ENCODE results near the gene HRAS.
A peak's percentile ranks its signal among the peaks of the same experiment; 100 is the strongest.

The HRAS gene

DNA sequence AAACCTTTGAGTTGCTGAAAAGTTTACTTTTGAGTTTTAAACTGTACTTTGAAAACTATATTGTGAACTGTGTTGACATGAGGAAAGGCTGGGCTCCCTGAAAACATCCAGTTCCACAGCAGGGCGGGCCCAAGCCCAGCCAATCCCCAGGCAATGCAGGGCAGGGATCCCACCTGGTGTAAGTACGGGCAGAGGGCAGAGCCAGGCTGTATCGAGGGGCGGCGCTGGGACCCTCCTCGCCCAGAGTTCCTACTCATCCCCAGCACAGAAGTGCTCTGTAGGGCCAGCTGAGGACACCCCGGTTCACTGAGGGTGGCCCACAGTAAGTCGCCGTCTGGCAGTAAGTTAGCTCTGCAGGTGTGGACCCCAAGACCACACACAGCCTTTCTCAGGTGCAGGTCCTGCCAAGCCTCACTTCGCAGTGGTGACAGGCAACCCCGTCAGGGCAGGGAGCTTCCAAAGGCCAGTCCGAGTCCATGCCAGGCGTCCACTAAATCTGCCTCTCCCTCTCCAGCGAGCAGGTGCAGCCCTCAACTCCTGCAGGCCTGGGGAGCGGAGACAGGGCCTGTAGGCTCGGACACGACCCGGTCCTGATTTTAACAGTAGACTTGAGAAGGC is 31.7 kb upstream of the HRAS start:
- DNase-seq, result no peak

DNA sequence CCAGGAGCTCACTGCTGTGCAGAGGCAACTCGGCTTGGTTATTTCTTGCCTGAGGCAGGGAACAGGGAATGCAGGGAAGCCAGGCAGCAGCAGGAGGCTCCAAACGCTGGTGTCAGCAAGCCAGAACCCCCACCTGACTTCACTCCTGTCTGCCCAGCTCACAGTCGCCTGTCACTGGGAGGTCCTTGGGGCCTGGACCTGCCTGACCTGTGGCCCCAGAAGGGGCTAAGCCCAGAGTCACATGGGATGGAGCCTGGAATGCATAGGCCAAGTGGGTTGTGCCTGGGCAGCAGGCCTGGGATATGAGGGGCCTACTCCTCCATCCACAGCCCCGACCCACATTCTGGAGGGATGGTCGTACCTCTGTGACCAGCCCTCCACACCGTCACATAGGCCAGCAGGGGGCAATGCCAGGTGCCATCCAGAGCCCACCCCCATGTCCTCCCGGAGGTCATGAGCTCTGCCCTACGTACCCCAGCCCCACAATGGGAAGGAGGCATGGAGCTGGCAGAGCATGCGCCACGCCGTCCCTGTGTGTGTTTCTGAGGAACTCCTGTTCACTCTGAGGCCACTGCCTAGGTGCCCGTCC is 30.6 kb upstream of the HRAS start:
- DNase-seq, result no peak

DNA sequence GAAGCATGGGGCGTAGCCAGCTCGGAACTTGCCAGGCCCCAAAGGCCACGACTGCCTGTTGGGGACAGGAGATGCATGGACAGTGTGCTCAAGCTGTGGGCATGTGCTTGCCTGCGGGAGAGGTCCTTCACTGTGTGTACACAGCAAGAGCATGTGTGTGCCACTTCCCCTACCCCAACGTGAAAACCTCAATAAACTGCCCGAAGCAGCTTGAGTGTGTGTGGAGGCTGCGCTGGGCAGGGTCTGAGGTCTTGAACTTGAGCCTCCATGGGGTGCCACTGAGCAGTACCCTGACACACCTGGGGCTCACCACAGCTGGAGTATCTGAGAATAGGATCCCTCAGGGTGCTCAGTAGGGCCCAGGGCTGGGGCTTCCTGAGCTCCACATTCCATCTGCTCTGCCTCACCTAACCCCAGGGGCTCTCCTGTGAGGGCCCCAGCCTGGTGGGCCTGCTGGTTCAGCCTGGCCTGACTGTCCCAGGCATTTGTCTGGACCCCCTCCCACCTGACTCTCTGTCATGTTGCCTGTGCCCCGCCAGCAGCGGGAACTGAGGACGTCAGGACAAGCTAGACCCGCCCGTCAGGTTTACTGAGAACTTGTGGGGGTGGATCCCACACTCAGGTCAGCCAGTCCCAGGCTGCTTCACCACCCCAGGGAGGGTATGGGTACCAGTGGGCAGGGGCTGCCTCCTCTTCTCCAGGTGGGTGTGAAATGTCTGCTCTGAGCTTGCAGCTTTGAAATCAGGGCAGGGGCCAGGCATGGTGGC is 28.6 kb upstream of the HRAS start:
- DNase-seq, result no peak

DNA sequence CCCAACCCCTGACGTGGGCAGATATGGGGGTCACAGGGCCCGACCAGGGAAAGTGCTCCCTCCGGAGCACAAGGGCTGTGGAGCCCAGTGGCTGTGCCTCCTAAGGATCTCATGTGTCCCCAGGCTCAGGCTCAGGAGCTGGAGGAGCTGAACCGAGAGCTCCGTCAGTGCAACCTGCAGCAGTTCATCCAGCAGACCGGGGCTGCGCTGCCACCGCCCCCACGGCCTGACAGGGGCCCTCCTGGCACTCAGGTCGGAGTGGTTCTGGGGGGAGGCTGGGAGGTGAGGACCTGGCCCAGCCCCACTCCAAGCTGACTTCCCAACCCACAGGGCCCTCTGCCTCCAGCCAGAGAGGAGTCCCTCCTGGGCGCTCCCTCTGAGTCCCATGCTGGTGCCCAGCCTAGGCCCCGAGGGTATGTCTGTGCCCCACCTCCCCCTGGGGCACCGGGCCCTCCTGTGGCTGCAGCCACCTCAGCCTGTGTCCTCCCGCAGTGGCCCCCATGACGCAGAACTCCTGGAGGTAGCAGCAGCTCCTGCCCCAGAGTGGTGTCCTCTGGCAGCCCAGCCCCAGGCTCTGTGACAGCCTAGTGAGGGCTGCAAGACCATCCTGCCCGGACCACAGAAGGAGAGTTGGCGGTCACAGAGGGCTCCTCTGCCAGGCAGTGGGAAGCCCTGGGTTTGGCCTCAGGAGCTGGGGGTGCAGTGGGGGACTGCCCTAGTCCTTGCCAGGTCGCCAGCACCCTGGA is 27.9 kb upstream of the HRAS start:
- no peak for DNase-seq

DNA sequence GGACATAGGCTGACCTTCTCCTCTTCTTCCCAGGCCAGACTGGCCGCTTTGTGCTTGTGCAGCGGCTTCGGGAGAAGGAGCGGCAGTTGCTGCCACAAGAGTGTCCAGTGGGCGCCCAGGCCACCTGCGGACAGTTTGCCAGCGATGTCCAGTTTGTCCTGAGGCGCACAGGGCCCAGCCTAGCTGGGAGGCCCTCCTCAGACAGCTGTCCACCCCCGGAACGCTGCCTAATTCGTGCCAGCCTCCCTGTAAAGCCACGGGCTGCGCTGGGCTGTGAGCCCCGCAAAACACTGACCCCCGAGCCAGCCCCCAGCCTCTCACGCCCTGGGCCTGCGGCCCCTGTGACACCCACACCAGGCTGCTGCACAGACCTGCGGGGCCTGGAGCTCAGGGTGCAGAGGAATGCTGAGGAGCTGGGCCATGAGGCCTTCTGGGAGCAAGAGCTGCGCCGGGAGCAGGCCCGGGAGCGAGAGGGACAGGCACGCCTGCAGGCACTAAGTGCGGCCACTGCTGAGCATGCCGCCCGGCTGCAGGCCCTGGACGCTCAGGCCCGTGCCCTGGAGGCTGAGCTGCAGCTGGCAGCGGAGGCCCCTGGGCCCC is 26.8 kb upstream of the HRAS start:
- DNase-seq, result no peak

DNA sequence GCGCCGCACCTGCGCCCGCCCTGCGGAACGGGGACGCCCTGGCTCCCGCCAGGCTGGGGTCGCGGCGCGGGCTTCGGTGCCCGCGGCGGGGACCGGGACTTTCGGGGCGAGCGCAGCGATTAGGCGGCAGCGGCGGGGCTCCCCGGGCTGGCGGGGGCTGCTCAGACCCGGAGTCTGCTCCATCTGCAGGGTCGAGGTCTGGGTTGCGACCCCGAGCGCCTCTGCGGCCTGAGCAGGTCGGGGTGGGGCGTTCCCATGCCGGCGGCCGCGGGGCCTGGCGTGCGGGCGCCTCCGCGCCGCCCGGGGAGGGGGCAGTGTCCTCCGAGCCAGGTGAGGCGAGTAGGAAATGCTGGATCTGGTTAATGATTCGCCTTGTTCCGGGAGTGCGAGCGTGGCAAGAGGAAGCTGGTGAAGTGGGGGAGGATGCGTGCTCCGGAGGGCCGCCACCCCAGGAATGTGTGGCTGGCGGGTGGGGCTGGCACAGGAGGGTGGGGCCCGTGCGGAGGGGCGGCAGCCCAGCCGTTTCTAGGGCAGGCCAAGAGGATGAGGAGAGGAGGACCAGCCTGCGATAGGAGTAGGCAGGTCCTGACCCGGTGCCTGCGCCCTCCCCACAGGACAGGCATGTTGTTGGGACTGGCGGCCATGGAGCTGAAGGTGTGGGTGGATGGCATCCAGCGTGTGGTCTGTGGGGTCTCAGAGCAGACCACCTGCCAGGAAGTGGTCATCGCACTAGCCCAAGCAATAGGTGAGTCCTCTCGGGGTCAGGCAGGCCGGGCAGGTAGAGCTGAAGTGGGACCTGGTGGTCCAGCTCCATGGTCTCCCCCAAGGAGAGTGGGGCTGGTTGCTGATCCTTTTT is 26.0 kb upstream of the HRAS start:
- no peak for DNase-seq

DNA sequence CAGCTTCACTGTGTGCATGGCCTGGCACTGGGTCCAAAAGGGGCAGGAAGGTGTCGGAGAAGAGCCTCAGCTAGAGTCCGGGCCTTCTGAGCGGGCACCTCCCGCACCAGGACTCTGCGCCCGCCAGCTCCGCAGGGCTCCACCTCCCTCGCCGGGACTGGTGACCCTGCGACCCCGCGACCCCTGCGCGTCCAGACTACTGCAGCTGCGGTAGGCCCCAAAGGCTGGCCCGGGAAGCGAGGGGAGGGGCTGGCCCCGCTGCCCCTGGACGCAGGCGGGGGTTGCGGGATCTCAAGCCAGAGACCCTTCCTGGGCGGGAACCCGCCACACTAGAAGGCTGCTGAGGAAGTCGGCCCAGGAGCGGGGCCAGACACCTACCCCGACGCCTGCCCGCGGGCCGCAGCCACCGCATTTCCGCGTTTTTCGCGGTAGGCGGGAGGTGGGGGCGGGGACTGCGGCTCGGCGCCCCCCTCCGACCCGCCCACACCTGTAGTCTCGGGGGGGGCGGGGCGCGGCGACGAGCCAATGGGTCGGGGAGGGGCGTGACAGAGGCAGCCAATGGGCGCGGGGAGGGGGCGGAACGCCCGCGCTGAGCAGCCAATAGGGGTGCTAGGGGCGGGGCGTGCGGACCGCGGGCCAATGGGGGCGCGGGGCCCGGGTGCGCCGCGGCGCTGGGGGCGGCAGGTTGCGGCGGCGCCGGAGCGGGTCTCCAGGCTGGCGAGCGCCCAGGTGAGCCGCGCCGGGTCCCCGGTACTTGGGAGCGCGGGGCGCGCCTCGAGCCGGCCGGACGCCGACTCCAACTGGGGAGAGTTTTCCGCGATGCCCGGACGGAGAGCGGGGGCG is 25.1 kb upstream of the HRAS start, which contains the start of the genes LMNTD2 and RASSF7:
LMNTD2 (minus strand) TSS at position 434 of the 843 bp plus-strand sequence; CDS start at position 412, 22 bp downstream.
RASSF7 (plus strand) TSS at position 666 of the 843 bp plus-strand sequence. CDS start 799 bp downstream, outside the sequence.
- peak; percentile 93 for DNase-seq

DNA sequence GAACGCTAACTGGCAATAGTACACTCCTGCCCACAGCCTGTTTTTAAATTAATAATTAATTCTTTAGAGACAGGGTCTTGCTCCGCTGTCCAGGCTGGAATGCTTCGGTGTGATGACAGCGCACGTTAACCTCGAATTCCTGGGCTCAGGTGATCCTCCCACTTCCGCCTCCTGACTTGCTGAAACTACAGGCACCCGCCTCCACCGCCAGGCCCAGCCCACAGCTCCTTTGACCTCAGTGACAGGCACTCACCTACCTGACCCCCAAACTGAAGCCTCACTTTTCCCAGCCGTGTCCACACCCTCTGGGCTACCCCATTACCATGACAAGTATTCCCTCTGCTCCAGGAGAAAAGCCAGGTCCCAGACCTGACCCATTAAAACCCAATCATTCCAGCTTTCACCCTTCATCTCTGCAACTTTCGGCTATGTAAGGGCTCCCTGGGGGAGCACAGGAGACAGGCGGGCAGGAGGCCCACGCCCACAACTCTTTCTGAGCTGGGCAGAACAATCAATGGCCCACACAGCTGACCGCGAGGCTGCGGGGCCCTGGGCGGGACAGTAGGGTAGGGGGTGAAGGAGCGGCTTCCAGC is 24.4 kb upstream of the HRAS start:
- DNase-seq, result no peak

DNA sequence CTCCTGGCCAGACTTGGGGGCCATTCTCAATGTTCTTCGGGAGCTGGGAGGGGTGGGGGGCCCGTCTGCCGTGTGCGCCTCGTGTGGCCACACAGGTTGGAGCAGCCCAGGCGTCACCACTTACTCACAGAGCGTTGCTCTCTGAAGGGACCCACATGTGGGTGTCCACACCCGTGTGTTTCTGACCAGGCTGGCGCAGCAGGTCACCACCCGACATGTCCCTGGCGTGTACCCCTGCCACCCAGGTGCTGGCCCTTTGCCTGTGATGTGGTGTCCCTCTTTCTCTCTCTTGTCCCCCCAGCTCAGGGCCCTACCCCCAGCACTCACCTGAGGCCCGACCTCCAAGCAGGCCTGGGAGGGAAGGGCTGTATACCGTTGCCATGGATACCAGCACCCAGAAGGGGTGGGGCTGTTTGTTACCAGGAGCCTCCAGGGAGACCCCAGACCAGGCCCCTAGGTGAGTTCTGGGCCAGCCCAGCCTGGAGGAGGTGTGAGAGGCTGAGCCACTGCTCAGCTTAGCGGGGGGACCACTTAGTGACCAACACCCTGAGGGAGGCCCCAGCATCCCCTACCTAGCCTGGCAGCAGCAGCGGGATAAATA is 23.7 kb upstream of the HRAS start:
- DNase-seq, result no peak

DNA sequence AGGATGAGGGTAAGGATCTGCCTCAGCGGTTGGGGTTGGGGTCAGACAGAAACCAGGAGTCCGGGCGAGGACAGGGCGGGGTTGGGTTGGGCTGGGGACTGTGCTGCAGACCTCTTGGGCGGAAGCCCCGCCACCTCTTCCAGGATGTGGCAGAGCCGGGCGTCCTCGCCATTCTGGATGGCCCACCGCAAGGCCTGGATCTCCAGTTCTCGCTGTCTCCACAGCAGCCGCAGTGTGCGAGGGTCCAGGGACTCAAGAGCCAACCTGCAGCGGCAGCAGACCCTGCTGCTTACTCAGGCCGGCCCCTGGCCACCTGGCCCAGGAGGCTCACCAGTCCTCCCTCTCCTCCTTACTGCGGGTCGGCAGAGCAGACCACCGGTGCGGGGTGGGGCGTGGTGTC is 23.1 kb upstream of the HRAS start:
- DNase-seq, result no peak

DNA sequence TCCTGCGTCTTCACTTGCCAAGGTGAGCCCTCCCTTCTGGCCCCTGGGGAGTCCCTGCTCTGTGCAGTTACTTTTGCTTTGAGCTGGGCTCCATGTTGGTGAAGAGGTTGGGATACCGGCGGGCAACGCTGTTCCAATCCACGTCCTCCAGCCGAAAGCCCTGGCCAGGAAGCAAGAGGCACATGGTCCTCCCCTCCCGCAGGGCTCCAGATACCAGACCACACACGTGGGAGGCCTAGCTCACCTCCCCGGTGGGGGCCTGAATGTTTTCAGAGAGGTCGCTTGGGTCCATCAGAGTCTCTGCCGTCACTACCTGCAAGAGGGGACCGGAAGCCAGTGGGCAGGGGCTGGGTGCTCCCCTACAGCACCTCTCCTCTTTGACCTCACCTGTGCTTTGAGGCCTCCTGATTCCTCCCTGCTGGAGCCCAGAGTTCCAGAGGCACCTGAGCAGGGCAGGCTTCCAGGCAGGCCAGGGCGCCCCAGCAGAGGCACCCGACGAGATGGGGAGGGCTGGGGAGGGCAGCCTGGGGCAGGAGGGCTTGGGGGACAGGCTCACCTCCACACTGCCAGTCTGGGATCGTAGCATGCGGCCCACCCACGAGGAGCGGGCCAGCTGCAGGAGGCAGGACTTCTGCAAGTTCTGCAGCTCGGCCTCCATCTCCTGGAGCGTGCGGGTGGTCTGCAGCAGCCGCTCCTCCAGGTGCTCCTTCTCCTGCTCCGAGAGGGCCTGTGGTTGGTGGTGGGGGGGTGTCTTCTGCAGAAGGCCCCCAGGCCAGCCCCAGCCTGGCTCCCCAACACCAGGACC is 22.2 kb upstream of the HRAS start:
- DNase-seq, result no peak

DNA sequence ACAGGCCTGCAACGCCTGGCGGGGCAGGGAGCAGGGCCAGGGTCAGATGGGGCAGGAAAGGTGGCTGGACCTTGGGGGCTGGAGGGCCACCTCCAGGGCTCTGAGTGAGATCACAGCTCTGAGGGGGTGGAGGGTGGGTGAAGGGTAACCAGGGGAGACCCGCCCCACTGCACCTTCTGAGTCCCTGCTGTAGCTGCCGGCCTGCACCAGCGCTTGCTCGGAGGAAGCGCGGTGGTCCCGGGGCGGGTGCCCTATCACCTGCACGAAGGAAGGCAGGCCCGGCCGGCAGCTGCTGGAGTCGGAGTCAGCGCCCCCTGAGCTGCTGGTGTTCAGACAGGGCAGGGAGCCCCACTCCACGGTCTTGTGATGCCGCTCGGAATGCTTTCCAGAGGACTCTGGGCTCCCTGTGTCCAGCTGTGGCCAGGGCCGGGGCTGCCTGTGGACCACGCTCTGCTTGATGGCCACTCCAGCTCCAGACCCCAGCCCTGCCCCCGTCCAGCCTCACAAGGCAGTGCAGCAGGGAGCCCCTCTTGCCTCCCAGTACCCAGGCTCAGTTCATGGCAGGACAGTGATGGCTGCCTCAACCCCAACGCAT is 21.4 kb upstream of the HRAS start:
- no peak for DNase-seq

DNA sequence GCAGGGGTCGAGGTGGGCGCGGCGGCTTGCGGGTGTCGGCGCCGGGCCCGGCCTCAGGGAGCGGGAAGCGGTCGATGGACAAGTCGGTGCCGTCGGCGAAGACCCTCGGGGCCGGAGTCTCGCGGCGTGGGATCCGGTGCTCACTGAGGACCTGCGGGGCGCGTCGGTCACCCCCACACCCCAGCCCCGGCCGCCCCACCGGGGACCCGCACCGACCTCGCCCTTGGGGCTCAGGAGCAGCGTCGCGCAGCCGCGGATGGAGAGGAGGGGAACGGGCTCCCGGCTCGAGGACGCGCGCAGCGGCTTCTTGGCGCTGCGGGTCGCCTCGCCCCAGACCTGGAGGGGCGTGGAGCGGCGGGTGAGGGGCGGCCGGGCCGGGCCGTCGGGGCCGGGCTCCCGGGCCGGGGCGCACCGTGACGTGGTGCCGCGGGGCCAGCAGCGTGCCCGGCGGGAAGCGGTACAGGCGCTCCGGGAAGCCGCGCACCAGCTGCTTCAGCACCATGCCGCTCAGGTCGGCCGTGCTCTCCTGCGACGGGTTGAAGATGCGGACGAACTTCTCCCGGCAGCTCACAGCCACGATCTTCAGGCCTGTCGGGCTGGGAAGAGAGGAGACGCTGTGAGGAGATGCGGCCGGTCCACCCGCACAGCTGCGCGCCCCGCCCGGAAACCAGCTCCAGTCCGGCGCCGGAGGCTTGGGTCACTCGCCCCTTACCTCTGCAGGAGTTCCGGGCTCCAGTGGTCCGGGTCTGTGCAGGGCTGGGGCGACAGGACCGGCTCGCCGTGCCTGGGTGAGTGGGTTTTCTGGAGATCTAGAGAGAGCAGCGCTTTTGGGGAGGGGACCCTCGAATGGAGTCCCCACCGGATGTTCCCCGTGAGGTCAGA is 20.6 kb upstream of the HRAS start:
- no peak for DNase-seq

DNA sequence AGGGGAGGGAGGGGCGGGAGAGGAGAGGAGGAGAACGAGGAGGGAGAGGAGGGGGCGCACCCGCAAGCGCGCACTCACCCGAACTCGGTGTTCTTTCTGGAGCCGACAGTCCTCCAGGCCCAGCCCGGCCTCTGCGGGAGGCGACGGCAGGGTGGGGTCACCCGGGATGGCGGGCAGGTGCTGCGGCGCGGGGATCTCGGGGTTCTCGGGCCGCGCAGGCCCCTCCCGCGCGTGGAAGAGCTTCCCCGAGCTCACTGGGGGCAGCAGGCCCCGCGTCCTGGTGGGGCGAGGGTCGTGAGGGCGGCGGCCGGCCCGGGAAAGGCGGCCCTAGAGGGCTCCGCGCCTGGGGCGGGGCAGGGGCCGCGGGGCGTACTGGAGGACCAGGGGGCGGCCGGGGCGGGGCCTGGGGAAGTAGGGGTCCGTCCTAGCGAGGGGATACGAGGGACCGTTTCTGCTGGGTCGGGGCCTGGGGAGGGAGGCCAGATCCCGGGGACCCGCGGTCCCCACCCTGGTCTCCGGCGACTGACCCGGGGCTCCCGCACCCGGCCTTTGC is 19.9 kb upstream of the HRAS start:
- DNase-seq, result no peak

DNA sequence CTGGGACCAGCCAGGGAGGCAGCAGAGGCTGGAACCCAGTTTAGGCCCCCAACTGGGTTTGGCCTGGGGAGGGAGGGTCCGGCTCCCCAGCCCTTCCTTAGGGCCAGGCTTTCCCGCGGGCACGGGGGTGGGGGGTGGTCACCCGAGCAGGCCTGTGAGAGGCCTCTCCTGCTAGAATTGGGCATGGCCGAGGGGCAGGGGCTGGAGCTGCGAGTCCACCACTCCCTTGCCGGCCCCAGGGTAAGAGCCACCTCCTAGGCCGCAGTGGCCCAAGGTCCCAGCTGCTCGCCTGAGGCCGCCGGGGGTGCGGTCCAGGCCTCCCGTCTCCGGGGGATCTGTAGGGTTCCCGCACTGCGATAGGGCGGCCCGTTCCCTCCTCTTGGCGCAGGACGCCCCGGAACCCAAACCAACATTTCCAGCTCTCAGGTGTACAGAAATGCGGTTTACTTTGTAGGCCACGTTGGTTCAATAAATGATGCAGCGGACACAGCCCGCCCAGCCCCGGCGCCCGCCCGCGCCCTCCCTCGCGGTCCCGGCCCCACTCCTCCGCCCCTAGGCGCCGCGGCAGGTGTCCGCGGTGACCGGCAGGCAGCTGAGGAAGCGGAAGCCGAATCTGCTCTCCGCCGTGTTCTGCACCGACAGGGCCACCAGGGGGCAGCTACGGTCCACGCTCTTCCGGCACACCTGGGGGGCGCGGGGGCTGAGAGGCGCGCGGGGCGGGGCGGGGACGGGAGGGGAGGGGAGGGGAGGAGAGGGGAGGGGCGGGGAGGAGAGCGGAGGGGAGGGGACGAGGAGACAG is 19.3 kb upstream of the HRAS start:
- DNase-seq, result peak; percentile 76

DNA sequence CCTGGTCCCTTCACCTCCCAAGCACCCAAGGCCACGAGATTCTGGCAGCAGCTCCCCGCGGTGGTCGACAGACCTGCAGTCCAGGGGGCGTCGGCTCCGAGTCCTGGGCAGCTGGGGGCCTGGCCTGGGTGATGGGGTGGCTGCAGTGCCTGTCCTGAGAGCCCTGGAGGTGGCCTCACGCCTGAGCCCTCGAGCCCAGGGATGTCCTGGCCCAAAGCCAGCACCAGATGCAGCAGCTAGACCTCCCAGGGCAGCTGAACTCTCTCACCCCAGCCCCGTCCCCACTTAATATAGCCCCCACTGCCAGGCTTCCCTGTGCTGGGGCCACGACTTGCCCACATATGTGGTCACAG is 18.6 kb upstream of the HRAS start:
- no peak for DNase-seq

Measured in effector CD4-positive, alpha-beta T cell (primary cell).